Left ventricle myocardium inferior (tissue), 1 donor: ENCODE results near the gene MAP4K3. TPM values are rescaled to one million over a fixed set of nuclear protein-coding genes. Genes with fewer than 3 reads are reported as not detected.

Experiments used
- DNase-seq: peaks from one replicate; pipeline ENCODE4 v3.0.0-alpha.2; 2020
- H3K27ac ChIP-seq: fragments of 200-600 bp; replicated peaks from 2 replicates; pipeline ENCODE4 v1.8.0; 2021
- H3K27me3 ChIP-seq: fragments of 200-600 bp; 2 replicates; pipeline ENCODE4 v1.8.0; 2021; ENCODE audit warnings: low read depth
- H3K36me3 ChIP-seq: fragments of 200-600 bp; 2 replicates; pipeline ENCODE4 v1.8.0; 2021
- H3K4me1 ChIP-seq: fragments of 200-600 bp; 2 replicates; pipeline ENCODE4 v1.8.0; 2021
- H3K4me3 ChIP-seq: fragments of 200-600 bp; 2 replicates; pipeline ENCODE4 v1.8.0; 2021; ENCODE audit warnings: mild to moderate bottlenecking, moderate library complexity
- H3K9me3 ChIP-seq: fragments of 200-600 bp; replicated peaks from 2 replicates; pipeline ENCODE4 v1.8.0; 2021
- intact Hi-C: fragments of 100-400 bp; cut with micrococcal nuclease; formaldehyde crosslinking; loops from one replicate; pipeline ENCODE4 v1.11.0; 2022
- total RNA-seq: library from RNA; stranded (reverse); fragmentation: NEBNext Ultra II Directional; extraction: Animal tissue kit (Norgen Biotek cat#: 25700); gene quantifications from one replicate; pipeline ENCODE4 v1.2.1, GENCODE V29; 2021
- TF ChIP-seq, protein P1 (sequence below): fragments of 200-600 bp; IDR thresholded peaks from 2 replicates; pipeline ENCODE4 v1.8.0; 2021; ENCODE audit warnings: antibody characterized with exemption, mild to moderate bottlenecking, borderline replicate concordance
- donor health status: DM: no; HTN: yes; CAD: no; lungs with severe emphysema.

MAP4K3 gene
- total RNA-seq, 1 donor from 2014 or later: 37.1 TPM

DNA sequence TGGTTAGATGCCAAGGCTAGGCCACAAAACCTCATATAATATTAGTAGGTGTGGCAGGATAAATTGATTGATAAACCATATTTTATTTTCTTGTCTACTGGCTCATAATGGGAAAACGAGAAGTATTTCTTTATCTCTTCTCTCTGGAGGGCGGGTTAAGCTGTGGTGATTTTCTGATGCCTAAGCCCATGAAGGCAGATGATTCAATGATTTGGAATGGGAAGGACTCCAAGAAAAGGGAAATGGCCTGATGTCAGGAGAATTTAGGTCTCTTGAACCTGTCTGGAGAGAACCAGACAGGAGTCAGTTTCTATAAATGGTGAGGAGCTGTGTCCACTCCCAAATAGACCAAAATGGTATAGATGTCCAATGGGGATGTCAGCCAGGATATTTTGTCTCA, 18.7 kb upstream of the MAP4K3 start:
- TF ChIP-seq, protein P1, sequence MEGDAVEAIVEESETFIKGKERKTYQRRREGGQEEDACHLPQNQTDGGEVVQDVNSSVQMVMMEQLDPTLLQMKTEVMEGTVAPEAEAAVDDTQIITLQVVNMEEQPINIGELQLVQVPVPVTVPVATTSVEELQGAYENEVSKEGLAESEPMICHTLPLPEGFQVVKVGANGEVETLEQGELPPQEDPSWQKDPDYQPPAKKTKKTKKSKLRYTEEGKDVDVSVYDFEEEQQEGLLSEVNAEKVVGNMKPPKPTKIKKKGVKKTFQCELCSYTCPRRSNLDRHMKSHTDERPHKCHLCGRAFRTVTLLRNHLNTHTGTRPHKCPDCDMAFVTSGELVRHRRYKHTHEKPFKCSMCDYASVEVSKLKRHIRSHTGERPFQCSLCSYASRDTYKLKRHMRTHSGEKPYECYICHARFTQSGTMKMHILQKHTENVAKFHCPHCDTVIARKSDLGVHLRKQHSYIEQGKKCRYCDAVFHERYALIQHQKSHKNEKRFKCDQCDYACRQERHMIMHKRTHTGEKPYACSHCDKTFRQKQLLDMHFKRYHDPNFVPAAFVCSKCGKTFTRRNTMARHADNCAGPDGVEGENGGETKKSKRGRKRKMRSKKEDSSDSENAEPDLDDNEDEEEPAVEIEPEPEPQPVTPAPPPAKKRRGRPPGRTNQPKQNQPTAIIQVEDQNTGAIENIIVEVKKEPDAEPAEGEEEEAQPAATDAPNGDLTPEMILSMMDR: no peak
- Histone ChIP-seq H3K36me3 (peaks cover 44% of the 10 kb centered on the region), H3K27ac (no peak overlapping the region), H3K9me3 (peaks cover 8% of the 10 kb centered on the region), H3K4me3 (no peak overlapping the region), H3K27me3 (no peaks in the 10 kb centered on the region), H3K4me1 (no peaks in the 10 kb centered on the region)
- no peak for DNase-seq
- intact Hi-C loops: no loop called here

DNA sequence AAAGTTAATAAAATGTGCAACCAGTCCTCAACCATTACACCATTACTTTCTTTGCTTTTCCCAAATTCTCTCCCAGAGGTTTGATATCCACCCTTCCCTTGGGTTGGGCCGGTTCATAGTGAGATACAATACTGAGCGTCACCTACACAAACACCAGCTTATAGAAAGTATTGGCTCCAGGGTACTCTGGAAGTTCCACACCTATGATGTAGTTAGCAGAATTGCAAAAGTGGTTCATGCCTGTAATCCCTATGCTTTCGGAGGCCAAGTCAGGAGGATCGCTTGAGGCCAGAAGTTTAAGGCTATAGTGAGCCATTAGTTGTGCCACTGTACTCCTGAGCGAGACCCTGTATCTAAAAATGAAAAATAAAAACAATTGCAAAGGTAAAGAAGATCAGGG, 15.3 kb upstream of the MAP4K3 start:
- Histone ChIP-seq H3K4me3 (no peak overlapping the region), H3K27ac (no peak overlapping the region), H3K27me3 (no peaks in the 10 kb centered on the region), H3K4me1 (no peaks in the 10 kb centered on the region), H3K36me3 (peaks cover 27% of the 10 kb centered on the region), H3K9me3 (no peaks in the 10 kb centered on the region)
- intact Hi-C loops: no loop called here
- TF ChIP-seq, protein P1: no peak
- DNase-seq: no peak

DNA sequence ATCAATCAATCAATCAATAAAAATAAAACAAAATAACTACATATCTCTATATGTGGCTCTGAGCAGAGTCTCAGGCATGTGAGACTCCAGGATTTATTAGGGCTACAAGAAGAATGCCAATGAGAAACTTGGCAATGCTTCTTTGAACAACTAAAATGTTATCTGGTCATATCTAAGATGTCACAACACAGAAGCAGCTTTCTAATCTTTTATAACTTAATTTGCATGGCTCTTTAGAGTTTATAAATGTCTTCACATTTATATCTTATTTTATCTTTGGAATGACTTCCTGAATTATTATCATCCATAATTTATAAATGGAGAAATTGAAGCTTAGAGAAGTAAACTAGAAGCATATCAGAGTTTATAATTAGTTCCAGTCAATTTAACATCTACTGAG, 14.9 kb upstream of the MAP4K3 start:
- Histone ChIP-seq H3K27me3 (no peaks in the 10 kb centered on the region), H3K9me3 (no peaks in the 10 kb centered on the region), H3K4me1 (no peaks in the 10 kb centered on the region), H3K36me3 (peaks cover 25% of the 10 kb centered on the region), H3K4me3 (no peak overlapping the region), H3K27ac (no peak overlapping the region)
- TF ChIP-seq, protein P1: no peak
- DNase-seq: no peak
- intact Hi-C loops: no loop called here

DNA sequence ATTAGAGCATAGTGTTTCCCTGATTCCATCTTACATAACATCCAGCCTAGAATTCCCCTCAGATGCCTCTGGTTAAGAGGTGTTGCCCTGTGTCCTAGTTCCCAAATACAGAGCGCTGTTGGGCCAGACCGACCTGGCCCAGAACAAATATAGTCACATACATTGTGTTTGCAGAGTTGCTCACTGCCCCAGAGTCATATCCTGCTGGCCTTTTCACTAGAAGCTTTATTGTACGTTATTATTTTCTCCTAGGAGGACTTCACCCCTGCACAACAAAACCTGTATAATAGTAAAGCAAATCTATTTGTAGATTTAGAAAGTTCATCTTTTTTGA, 11.1 kb upstream of the MAP4K3 start:
- DNase-seq: no peak
- H3K9me3 ChIP-seq: no peaks in the 10 kb centered on the region
- H3K27me3 ChIP-seq: no peaks in the 10 kb centered on the region
- intact Hi-C loops: no loop called here
- no peaks in the 10 kb centered on the region for H3K4me1 ChIP-seq
- TF ChIP-seq, protein P1: no peak
- peaks cover 17% of the 10 kb centered on the region for H3K36me3 ChIP-seq
- H3K27ac ChIP-seq: no peak overlapping the region
- no peak overlapping the region for H3K4me3 ChIP-seq

DNA sequence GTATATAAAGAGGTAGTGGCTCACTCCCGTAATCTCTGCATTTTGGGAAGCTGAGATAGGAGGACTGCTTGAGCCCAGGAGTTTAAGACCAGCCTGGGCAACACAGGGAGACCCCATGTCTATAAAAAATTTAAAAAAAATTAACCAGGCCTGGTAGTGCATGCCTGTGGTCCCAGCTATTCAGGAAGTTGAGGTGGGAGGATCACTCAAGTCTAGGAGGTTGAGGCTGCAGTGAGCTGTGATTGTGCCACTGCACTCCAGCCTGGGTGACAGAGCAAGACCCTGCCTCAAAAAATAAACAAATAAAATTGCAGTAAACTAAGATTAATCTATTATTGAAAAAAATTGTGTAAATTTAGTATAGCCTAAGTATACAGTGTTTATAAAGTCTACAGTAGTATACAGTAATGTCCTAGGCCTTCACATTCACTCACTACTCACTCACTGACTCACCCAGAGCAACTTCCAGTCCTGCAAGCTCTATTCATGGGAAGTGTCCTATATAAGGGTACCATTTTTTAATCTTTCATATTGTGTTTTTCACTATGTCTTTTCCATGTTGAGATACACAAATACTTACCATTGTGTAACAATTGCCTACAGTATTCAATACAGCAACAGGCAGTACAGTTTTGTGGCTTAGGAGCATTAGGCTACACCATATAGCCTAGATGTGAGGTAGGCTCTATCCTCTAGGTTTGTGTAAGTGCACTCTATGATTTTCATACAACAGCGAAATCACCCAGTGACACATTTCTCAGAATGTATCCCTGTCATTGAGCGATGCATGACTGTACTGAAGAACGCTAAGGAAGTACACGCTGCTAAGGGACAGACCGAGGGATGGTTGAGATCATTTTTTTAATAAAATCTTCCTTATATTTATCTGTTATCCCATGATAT, 10.4 kb upstream of the MAP4K3 start:
- Histone ChIP-seq H3K27ac (no peak overlapping the region), H3K4me3 (no peak overlapping the region), H3K27me3 (no peaks in the 10 kb centered on the region), H3K36me3 (peaks cover 17% of the 10 kb centered on the region), H3K4me1 (no peaks in the 10 kb centered on the region), H3K9me3 (no peaks in the 10 kb centered on the region)
- DNase-seq: no peak
- TF ChIP-seq, protein P1: no peak
- intact Hi-C loops: no loop called here
